ENCODE results near the gene PREX1.

Gene PREX1

GRCh38 chr20:48577557-48577956 is 250.2 kb downstream of the PREX1 start:
- DNase-seq (ENCODE audit: low spot score) = no peak

GRCh38 chr20:48574383-48574782 is 253.4 kb downstream of the PREX1 start:
- DNase-seq (ENCODE audit: low spot score) = no peak

Measured in HuH-7.5 (cell line).